ENCODE measurements around the gene DRGX.

The DRGX gene

GRCh38 chr10:49321021-49321420 is 74.9 kb downstream of the DRGX start:
- no peak overlapping the region for H3K9ac ChIP-seq (ENCODE audit: insufficient read length)
- no peaks in the 10 kb centered on the region for H3K9me3 ChIP-seq (ENCODE audit: low read depth, low read length)
- H3K4me3 ChIP-seq, result no peak overlapping the region
- H3K27ac ChIP-seq, result no peak overlapping the region
- DNase-seq (ENCODE audit: low read depth, low spot score), result no peak
- no peaks in the 10 kb centered on the region for H3K36me3 ChIP-seq (ENCODE audit: insufficient read depth, low read length)
- TF ChIP-seq FOXP2 (optimal IDR thresholded peaks at IDR 0.05; ENCODE audit: control extremely low read depth, extremely low read length, insufficient read depth) (no peak), POLR2AphosphoS5 (IDR thresholded peaks at IDR 0.05; ENCODE audit: borderline replicate concordance, low read depth, low read length) (no peak), EZH2 (IDR thresholded peaks at IDR 0.05) (no peak)

GRCh38 chr10:49320191-49320590 is 75.7 kb downstream of the DRGX start:
- no peaks in the 10 kb centered on the region for H3K9me3 ChIP-seq (ENCODE audit: low read depth, low read length)
- TF ChIP-seq FOXP2 (optimal IDR thresholded peaks at IDR 0.05; ENCODE audit: control extremely low read depth, extremely low read length, insufficient read depth) (no peak), POLR2AphosphoS5 (IDR thresholded peaks at IDR 0.05; ENCODE audit: borderline replicate concordance, low read depth, low read length) (no peak), EZH2 (IDR thresholded peaks at IDR 0.05) (no peak)

GRCh38 chr10:49319206-49319605 is 76.7 kb downstream of the DRGX start:
- TF ChIP-seq EZH2 (IDR thresholded peaks at IDR 0.05) (no peak), FOXP2 (optimal IDR thresholded peaks at IDR 0.05; ENCODE audit: control extremely low read depth, extremely low read length, insufficient read depth) (no peak), POLR2AphosphoS5 (IDR thresholded peaks at IDR 0.05; ENCODE audit: borderline replicate concordance, low read depth, low read length) (no peak)
- no peak overlapping the region for H3K4me3 ChIP-seq
- no peak for DNase-seq (ENCODE audit: low read depth, low spot score)
- no peak overlapping the region for H3K27ac ChIP-seq
- H3K9ac ChIP-seq (ENCODE audit: insufficient read length), result no peak overlapping the region
- H3K9me3 ChIP-seq (ENCODE audit: low read depth, low read length), result no peaks in the 10 kb centered on the region
- H3K36me3 ChIP-seq (ENCODE audit: insufficient read depth, low read length), result no peaks in the 10 kb centered on the region

More at GRCh38 chr10:49320191-49320590, 75.7 kb downstream of the DRGX start:
- DNase-seq (ENCODE audit: low read depth, low spot score), result no peak
- no peak overlapping the region for H3K27ac ChIP-seq
- no peak overlapping the region for H3K4me3 ChIP-seq
- H3K36me3 ChIP-seq (ENCODE audit: insufficient read depth, low read length), result no peaks in the 10 kb centered on the region
- no peak overlapping the region for H3K9ac ChIP-seq (ENCODE audit: insufficient read length)

DNA sequence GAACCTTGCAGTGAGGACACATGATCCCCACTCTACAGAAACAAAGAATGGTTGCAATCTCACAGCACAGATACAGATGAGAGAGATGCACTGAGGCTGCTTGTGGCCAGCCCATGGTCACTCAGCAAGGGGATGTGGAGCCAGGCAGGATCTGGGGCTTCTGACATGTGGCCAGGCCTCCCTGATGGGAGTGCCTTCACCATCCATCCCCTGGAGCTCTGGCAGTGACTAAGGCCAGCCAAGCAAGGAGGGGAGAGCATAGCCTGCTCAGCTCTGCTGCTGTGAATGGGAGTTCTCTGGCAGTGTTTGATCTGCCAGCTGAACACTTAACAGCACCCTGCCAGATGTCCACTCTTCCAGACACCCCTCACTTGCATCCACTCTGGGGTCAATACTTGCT is 77.1 kb downstream of the DRGX start:
- no peak for DNase-seq (ENCODE audit: low read depth, low spot score)
- Histone ChIP-seq H3K9ac (ENCODE audit: insufficient read length) (no peak overlapping the region), H3K36me3 (ENCODE audit: insufficient read depth, low read length) (no peaks in the 10 kb centered on the region), H3K4me3 (no peak overlapping the region), H3K27ac (no peak overlapping the region), H3K9me3 (ENCODE audit: low read depth, low read length) (no peaks in the 10 kb centered on the region)
- no peak for TF ChIP-seq POLR2AphosphoS5 (IDR thresholded peaks at IDR 0.05; ENCODE audit: borderline replicate concordance, low read depth, low read length)
- TF ChIP-seq EZH2 (IDR thresholded peaks at IDR 0.05), result no peak
- TF ChIP-seq FOXP2 (optimal IDR thresholded peaks at IDR 0.05; ENCODE audit: control extremely low read depth, extremely low read length, insufficient read depth), result no peak

GRCh38 chr10:49318028-49318427 is 77.9 kb downstream of the DRGX start:
- Histone ChIP-seq H3K36me3 (ENCODE audit: insufficient read depth, low read length) (no peaks in the 10 kb centered on the region), H3K9ac (ENCODE audit: insufficient read length) (no peak overlapping the region), H3K27ac (no peak overlapping the region), H3K9me3 (ENCODE audit: low read depth, low read length) (no peaks in the 10 kb centered on the region), H3K4me3 (no peak overlapping the region)
- DNase-seq (ENCODE audit: low read depth, low spot score), result no peak
- TF ChIP-seq POLR2AphosphoS5 (IDR thresholded peaks at IDR 0.05; ENCODE audit: borderline replicate concordance, low read depth, low read length), result no peak
- TF ChIP-seq EZH2 (IDR thresholded peaks at IDR 0.05), result no peak
- no peak for TF ChIP-seq FOXP2 (optimal IDR thresholded peaks at IDR 0.05; ENCODE audit: control extremely low read depth, extremely low read length, insufficient read depth)

- H3K9me3 ChIP-seq (ENCODE audit: low read depth, low read length), result no peaks in the 10 kb centered on the region
- DNase-seq (ENCODE audit: low read depth, low spot score), result no peak
- no peak overlapping the region for H3K9ac ChIP-seq (ENCODE audit: insufficient read length)
- no peaks in the 10 kb centered on the region for H3K36me3 ChIP-seq (ENCODE audit: insufficient read depth, low read length)
- H3K4me3 ChIP-seq, result no peak overlapping the region
- TF ChIP-seq FOXP2 (optimal IDR thresholded peaks at IDR 0.05; ENCODE audit: control extremely low read depth, extremely low read length, insufficient read depth) (no peak), EZH2 (IDR thresholded peaks at IDR 0.05) (no peak), POLR2AphosphoS5 (IDR thresholded peaks at IDR 0.05; ENCODE audit: borderline replicate concordance, low read depth, low read length) (no peak)
- no peak overlapping the region for H3K27ac ChIP-seq
Measured at GRCh38 chr10:49314806-49315205, 81.1 kb downstream of the DRGX start.

Data from SK-N-MC (cell line).